ENCODE results near the gene KCNIP3.

The KCNIP3 gene

GRCh38 chr2:95330794-95331338 lies 33.7 kb downstream of the KCNIP3 start:
- no peak for DNase-seq

- DNase-seq = no peak
These were observed 34.5 kb downstream of the KCNIP3 start for GRCh38 chr2:95331606-95332005.

GRCh38 chr2:95332036-95332435 lies 34.9 kb downstream of the KCNIP3 start:
- DNase-seq = no peak

- DNase-seq = no peak
These were observed 35.9 kb downstream of the KCNIP3 start for GRCh38 chr2:95333056-95333455.

GRCh38 chr2:95333888-95334338 lies 36.8 kb downstream of the KCNIP3 start:
- DNase-seq = no peak

GRCh38 chr2:95334916-95335641 lies 37.9 kb downstream of the KCNIP3 start:
- no peak for DNase-seq

GRCh38 chr2:95336406-95336805 lies 39.3 kb downstream of the KCNIP3 start:
- no peak for DNase-seq

- no peak for DNase-seq
These were observed 40.7 kb downstream of the KCNIP3 start for GRCh38 chr2:95337829-95338228.

- no peak for DNase-seq
These were observed 45.6 kb downstream of the KCNIP3 start for GRCh38 chr2:95342556-95343320.

- no peak for DNase-seq
These were observed 46.5 kb downstream of the KCNIP3 start for GRCh38 chr2:95343429-95344214.

- DNase-seq = no peak
These were observed 47.1 kb downstream of the KCNIP3 start for GRCh38 chr2:95344215-95344583.

GRCh38 chr2:95344656-95345055 lies 47.5 kb downstream of the KCNIP3 start:
- no peak for DNase-seq

- DNase-seq = no peak
These were observed 48.0 kb downstream of the KCNIP3 start for GRCh38 chr2:95345081-95345562.

- DNase-seq = peak; percentile 43
These were observed 48.5 kb downstream of the KCNIP3 start for GRCh38 chr2:95345563-95346230.

- DNase-seq = no peak
These were observed 49.1 kb downstream of the KCNIP3 start for GRCh38 chr2:95346231-95346737.

GRCh38 chr2:95346738-95347671 lies 49.9 kb downstream of the KCNIP3 start:
- DNase-seq = no peak

GRCh38 chr2:95347681-95348608 lies 50.8 kb downstream of the KCNIP3 start:
- DNase-seq = no peak

GRCh38 chr2:95348609-95349567 lies 51.7 kb downstream of the KCNIP3 start:
- DNase-seq = no peak

All from activated CD4-positive, alpha-beta T cell treated with anti-CD3 and anti-CD28 coated beads, Interleukin-2, amount 50 U/mL, for 1 hour (primary cell).